Raji (cell line): ENCODE measurements around the gene WWTR1.

Experiments
- POLR2A ChIP-seq: IDR thresholded peaks from 2 replicates; pipeline ENCODE4 v1.6.1; 2011; ENCODE audit warnings: low read depth, low read length, control low read depth; ENCODE audit not compliant: insufficient read depth

Gene WWTR1

DNA sequence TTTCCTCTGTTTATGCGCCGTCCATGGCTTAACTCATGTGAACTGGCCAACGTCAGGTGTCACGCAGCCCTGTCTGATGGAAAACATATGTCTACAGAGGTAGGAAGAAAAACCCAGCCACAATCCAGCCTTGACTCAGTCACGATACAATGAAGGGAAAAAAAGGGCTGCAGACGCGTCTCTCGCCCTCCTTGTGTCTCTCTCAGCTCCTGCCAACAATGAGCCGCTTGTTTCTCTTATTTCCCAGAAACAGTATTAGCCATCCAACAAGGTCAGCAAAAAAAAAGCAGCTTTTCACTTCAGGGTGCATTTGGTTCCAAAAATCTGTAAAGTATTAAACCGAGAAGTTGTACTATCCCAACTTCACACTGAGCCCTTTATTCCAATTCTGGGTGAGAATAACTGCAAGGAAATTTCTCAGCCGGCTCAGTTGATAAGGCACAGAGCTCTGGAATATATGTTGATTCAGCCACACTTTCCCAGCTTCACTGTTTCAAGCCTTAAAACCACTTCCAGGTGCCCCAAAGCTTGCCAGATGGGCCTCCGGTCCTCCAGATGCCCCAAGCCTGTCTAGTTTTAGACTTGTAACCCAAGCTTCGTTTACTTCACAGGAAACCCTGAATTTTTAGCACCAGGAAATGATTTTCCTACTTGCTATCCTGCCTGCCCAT lies 103.9 kb downstream of the WWTR1 start:
- TF ChIP-seq POLR2A, result no peak

DNA sequence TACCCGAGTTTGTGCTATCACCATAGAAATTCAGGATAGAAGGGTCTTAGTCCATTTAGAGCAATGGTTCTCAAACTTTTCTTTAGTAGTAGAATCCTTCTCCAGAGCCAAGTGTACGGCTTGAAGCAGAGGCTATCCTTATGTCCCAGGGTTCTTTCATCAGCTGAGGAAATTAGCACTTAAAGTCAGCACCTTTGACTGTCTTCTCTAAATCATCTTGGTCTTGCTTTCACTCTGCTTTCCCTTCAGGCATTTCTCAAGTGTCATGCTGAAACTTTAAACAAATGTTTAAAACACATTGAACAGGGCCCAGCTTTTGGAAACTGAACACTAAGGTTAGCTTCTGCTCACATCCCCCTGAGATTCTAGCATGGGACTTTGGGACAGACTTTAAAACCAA lies 105.1 kb downstream of the WWTR1 start:
- TF ChIP-seq POLR2A, result no peak

DNA sequence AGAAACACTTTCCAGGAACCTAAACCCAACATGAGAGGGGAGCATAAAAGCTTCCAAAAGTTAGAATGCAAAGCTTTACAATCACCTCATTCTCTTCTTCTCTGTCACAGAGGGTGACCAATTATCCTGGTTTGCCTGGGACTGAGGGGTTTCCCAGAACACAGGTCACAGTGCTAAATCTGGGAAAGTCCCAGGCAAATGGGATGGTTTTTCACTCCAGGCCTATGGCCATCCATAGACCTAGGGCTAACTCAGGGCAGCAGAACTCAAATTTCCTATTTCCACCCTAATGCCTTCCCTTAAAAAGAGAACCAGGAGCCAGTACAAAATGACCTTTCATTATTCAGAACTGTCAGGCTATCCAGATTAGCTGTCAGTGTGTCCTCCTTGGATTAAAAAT lies 106.3 kb downstream of the WWTR1 start:
- TF ChIP-seq POLR2A, result no peak

DNA sequence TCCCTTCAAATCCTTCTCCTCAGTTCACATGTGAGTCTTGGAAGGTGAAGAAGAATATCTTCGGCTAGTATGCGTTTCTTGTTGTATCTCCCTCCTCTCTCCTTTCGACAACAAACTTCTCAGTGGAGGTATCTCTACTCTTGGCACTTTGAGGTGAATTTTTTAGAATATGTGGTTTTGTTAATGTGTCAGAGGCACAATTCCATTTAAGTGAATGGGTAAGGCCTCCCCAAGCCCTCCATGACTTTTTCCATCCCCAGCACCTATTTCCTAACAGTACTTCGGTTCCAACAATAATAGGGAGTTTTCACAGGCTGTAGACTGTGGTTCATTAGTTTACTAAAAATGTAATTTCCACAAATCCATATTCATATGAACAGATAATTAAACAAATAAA lies 109.2 kb downstream of the WWTR1 start:
- no peak for TF ChIP-seq POLR2A

DNA sequence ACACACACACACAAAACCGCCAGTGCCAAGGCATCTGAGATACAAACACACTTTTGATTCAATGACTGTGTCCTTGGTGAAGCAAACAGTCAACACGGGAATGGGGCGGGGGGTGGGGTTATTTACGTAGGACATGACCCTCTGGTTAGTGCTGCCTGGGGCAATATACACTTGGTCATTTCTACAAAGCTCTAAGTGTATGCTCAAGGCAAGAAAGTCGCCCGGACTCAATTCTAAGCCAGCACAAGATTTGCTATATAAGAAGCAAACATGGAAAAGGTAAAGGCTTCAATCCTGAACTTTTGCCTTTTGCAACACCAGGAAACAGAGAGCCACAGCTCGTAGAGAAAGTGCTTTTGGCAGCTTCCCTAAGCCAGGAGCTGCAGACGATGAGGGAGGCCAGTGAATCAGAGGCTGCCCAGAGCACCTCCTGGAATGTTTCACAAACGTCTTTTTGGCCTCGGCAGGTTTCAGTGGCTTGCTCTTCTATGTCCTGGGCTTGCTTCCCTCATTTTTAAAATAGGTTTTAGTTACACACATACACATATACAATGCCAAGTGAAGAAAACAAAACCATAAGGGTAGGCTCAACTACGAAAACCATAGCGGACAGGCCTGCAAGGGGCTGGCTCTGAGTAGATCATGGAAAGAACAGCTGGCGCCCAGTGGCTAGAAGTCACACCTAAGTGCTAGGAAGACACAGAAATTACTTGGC lies 109.7 kb downstream of the WWTR1 start:
- TF ChIP-seq POLR2A, result no peak

DNA sequence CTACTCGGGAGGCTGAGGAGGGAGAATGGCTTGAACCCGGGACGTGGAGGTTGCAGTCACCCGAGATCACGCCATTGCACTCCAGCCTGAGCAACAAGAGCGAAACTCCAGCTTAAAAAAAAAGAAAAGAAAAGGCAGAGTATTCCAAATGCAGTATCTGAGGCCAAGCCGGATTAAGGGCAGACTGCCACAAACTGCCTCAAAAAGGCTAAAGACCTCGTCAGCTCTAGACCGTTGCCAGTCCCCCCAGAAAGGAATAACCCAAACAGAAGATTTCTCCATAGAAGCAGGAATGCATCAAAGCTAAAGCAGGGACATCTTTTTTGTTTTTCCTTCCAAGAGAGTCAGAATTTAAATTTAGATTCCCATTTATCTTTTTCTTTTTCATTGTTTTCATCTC lies 110.4 kb downstream of the WWTR1 start:
- no peak for TF ChIP-seq POLR2A

DNA sequence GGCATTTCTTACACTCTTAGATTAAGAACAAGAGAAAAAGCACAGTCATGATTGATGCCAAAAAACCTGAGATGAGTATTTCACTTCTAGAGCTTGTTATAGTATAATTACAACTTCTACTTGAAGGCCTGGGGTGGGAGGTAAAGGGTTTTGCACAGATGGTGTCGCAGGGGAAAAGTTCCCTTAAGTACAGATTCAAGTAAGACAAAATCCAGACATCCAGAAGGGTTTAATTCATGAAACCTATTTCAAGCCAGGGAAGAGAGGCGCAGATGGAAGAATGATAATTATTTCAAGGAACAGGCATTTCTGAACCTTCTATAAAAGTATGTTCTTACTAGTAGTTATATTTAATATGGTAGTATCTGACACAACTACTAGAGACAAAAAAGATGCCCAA lies 112.8 kb downstream of the WWTR1 start:
- TF ChIP-seq POLR2A, result no peak

DNA sequence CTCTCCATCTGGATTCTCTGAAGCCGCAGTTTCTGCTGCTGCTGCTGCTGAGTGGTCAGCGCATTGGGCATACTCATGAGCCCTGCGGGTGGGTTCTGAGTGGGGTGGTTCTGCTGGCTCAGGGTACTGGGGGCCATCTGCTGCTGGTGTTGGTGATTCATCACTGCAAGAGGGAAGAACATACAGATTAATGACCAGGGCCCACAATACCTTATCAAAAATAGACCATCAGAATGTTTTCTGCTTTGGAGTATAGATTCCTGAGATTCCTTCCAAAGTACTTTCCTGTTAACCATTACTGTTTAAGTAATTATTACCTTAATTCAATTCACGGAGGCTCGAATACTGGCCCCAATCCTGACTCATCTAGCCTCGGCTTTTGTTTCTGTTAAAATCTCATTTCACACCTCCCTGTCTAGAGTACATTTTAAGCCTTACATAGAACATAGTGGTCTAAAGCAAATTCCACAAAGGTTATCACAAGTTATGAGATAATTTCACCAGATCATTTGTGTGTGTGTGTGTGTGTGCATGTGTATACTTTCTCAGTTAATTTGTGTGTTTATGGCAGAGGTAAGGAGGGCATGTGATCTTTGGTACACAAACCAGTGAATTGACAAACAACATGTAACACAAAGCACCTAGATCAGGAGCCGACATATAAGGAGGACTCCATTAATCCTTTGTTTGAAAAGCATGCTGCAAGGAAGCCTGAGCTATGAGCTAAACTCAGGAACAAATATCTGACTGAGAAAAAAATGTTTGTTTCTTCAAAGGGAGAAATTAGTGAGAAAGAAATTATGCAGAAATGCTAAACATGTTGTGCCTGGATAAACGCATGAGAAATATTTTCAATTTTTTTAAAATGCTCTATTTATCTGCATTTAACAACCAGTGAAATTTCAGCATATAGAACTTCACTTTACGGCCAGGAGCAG lies 115.2 kb downstream of the WWTR1 start:
- no peak for TF ChIP-seq POLR2A

DNA sequence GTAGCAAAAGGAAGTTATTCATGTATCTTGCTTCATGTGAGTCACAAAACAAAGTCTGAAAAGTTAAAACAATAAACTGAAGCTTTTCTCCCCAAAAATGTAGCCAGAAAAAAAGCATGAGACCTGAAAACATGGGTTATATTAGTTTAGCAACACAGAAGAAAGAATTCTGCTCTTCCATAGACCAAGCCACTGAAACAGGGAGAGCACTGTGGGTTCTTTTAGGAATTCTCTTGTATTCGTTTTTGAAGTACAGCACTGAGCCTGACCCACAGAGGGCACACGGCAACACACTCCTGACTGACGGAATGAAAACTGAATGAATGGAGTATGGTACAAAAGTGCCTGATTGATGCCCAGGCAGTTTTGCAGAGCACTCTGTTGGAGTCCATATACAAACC lies 116.7 kb downstream of the WWTR1 start:
- no peak for TF ChIP-seq POLR2A

DNA sequence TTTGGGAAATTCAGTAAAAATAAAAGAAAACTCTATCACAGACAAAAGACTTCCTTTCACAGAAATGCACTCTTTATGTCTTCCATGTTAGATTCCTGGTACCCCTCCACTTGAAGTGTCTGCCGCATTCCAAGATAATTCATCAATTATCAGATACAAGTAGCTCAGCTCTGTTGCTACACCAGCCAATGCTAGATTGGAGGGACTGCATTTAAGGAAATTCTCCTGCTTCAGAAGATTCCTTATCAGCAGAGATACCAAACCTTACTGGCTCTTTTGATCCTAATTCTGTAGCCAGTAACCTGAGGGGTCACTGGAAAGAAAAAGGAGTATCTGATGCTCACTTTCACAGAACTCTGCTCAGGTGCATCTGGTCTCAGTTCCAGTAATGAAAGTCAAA lies 119.5 kb downstream of the WWTR1 start:
- TF ChIP-seq POLR2A, result no peak

DNA sequence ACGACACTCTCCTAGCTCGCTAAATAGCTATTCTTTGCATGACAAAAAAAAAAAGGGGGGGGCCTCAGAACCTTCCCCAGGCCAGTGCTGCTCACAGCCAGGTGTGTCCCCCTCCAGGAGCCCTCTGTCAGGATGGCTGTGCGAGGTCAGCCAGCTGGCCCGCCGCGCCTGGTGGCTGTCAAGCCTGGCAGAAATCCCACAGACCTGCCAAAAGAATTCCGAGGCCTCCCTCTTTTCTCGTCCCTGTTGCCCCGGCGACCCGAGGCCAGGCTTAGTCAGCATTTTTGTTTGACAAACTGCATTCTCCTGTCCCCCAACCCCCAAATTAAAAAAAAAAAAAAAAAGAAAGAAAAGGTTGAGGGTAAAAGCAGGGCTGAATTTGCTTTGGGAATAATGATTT lies 121.4 kb downstream of the WWTR1 start:
- TF ChIP-seq POLR2A, result no peak

DNA sequence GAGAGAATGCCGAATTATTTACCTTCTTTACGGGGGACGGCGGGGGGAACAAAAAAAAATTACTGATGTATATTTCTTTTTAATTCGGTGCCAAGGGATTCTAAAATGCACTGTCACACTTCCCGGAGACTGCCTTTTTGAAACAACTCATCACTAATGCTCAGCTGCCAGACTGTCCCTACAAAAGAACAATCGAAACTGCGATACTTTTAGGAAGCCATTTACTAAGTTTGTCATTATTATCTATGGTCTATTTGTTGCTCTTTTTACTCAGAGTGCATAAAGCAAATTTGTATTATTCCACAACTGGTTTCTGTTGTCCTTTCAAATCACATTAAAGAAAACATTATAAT lies 122.5 kb downstream of the WWTR1 start:
- no peak for TF ChIP-seq POLR2A

DNA sequence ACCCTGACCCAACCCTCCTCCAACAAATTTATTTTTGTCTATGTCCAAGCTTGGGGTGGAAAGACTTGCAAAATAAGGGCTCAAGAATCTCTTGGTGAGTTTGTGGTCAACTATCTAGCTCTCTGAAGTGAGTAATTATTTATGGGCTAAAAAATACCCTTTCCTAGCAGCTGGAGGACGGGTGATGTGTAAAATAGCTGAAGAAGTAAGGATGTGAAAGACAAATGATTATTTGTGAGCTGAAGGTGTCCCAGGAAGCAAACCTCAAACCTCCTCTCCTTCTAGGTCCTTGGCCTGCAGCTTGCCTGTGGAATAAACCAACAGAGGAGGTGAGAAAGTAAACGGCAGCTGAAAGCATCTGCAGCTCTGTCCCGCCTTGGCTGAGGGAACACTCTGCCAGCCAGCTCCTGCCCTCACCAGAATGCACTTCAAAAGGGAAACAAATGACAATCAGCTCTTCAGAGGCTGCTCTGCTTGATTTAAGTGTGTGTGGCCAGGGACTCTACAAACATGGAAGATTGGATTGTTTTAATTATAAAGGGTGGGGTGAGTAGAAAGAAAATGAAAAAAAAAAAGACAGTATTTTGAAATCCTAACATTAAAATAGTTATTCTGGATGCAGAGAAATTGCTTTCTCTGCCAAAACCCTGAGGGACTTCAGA lies 123.0 kb downstream of the WWTR1 start:
- no peak for TF ChIP-seq POLR2A

DNA sequence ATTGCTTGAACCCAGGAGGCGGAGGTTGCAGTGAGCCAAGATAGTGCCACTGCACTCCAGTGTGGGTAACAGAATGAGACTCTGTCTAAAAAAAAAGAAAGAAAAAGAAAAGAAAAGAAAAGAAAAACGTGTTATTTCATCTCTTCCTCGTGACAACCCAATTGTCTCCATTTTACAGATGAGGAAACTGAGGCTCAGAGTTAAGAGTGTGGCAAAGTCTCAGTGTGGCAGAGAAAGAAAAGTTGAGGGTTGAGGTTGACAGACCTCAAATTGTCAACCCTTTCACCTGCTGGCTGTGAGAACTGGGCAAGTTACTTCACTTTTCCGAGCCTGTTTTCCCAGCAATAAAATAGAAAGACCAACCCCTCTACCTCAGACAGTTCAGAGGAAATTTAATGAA lies 123.7 kb downstream of the WWTR1 start:
- TF ChIP-seq POLR2A, result no peak

DNA sequence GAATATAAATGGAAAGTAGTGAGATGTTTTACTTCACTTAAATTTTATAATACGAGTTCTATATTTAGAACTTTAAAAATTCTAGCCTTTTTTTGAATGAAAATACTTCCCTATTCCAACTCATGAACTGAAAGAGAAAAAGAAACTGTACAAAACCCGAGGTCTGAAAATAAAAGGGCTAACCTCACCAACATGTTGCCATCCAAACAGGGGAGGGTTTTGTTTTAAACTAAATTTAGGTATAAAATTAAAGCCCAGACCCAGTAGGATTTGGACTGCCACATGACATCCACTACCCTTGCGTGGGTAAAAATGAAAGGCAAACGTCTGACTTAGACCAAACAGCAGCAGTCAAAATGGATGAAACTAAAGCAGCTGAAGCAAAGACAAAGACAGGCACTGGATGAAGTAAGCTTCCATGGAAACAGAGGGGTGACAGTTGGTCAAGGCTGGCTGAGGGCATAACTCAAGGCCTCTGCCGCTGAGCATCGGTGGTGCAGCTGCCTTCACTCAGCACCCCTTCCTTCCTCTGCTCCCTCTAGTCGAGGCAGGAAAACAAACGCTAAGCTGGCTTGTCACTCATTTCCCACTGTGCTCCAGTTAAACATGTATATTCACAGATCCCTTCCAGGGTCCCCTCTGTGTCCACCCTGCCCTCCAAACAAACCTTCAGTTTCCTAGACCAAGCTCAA lies 125.2 kb downstream of the WWTR1 start:
- no peak for TF ChIP-seq POLR2A
